ENCODE results near the gene TEX36.

- TF ChIP-seq EZH2 (IDR thresholded peaks at IDR 0.05; ENCODE audit: low read depth) = no peak
- TF ChIP-seq CTCF (conservative IDR thresholded peaks at IDR 0.05) = no peak
These were observed 21.5 kb downstream of the TEX36 start for GRCh38 chr10:125661431-125661940.
